Measurements from ENCODE around the gene LOXL3.

LOXL3 gene

DNA sequence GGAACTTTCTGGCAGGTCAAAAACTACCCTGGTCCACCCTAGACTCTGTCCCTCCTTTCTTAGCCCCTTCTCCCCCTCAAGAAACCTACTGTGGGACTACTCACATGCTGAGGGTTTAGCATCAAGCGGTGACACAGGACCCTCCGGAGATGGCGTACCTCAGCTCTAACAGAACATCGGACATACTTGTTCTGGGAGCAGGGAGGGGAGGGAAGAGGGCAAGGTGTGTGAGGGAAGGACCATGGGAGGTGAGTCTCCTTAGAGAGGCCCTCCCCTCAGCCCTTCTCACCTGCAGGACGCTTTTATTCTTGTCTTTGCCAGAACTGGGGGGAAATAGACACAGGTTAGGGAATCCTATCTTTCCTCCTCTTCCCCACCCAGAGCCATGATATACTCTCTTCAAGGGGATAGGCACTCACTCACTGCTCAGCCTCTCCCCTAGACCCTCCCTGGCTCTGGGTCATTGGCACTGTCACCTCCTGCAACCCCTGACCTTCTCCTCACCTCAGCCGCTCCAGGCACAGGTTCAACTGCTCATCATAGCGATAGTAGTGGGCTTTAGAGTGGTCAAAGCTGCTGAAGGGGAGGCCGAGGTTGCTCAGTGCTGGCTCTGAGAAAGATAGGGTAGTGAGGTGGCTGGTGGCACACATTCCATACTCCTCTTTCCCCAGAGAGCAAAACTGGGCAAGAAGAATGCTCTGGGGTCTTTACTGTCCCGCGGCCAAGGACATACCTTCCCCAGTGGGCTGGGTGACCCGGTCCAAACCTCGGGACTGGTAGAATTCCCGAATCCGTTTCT is 48.1 kb downstream of the LOXL3 start:
- DNase-seq (ENCODE audit: low spot score): no peak
- Histone ChIP-seq H3K4me3 (peak overlapping the region; percentile 22), H3K27ac (no peak overlapping the region)
- TF ChIP-seq CTCF (IDR thresholded peaks at IDR 0.05): no peak

DNA sequence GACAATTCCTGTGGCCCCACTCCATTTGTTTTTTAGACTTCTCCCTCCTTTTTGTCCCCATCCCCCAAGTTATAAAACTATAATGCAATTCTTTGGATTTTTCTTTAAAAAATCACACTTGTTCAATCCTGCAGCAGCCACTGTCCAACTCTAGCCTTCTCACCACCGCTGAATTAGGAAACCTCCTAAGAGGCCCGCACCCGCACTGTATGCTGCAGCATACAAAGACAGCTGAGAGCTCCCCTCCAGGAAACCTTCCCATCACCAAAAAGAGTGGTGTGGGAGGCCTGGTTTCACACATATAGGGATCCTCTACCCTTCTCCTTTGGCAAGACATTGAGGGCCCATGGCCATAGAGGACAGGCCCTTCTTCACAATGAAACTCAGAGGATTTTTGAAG is 49.2 kb downstream of the LOXL3 start:
- no peak for TF ChIP-seq CTCF (IDR thresholded peaks at IDR 0.05)
- Histone ChIP-seq H3K27ac (no peak overlapping the region), H3K4me3 (no peak overlapping the region)
- DNase-seq (ENCODE audit: low spot score): no peak

GRCh38 chr2:74503506-74504475 is 50.0 kb downstream of the LOXL3 start:
- no peak for DNase-seq (ENCODE audit: low spot score)
- H3K4me3 ChIP-seq: peak overlapping the region; percentile 82

GRCh38 chr2:74502720-74503505 is 50.8 kb downstream of the LOXL3 start:
- TF ChIP-seq CTCF (IDR thresholded peaks at IDR 0.05): no peak
- Histone ChIP-seq H3K27ac (peak overlapping the region; percentile 6 to 80), H3K4me3 (peak overlapping the region; percentile 82)
- DNase-seq (ENCODE audit: low spot score): peak; percentile 87

More at GRCh38 chr2:74503506-74504475, 50.0 kb downstream of the LOXL3 start:
- peak overlapping the region; percentile 6 to 80 for H3K27ac ChIP-seq
- no peak for TF ChIP-seq CTCF (IDR thresholded peaks at IDR 0.05)

DNA sequence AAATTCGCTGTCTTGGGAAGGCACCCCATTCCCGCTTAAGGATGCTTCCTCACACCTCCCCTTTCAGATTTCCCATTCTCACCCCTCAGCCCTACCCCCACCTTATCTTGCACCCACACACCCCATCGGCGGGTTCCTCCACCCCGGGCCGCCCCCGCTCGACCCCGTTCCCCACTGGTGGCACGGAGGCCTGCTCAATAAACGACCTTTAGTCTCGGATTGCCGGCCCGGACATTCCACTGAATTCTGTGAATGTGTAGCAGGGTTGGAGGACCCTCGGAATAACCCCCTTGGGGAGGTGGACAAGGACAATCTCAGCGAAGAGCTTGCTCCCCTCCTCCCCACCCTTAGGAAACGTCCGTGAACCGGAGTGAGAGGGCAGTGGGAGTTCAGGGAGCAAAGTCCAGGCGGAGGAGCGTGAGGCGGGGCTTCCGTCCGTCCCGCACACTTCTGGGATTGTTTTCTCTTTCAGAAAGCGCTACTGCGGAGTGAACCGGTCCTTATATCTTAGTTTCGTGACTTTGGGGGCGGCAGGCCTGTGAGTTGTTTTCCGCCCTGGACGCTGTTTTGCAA is 51.5 kb downstream of the LOXL3 start:
- DNase-seq (ENCODE audit: low spot score): peak; percentile 68
- TF ChIP-seq CTCF (IDR thresholded peaks at IDR 0.05): no peak
- Histone ChIP-seq H3K27ac (peak overlapping the region in 1 of 2 donors; percentile 80), H3K4me3 (peak overlapping the region; percentile 82)

DNA sequence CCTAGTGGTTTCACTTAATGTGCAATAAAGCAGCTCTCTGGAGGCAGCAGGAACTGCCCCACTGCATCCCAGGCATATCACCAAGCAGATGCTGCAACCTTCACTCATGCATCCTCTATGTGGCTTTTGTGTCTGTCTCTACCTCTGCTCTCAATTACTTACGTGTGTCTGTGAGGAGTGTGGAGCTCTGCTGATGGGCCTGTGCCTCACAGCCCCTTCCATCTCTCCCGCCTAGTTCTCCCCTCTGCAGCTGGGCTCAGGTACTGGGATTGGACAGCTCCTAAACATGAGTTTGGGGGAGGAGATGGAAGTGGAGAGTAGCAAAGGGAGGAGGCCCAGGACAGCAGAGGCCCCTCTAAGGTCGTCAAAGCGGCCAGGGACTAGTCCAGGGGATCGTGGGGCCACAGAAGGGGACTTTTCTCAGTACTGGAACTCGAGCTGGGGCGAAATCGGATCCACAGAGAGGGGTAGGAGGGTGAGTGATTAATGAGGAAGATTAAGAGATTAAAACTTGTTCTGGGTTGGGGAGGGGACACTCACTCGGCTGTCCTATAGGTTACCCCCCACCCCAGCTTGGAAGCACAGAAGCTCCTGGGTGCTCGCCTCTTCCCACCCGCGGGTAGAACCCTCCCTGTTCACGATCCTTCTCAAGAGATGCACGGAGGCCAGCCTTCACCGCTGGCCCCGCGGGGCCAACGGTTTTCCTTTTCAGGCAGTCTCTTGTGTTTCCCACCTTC is 52.2 kb downstream of the LOXL3 start:
- Histone ChIP-seq H3K27ac (no peak overlapping the region), H3K4me3 (no peak overlapping the region)
- DNase-seq (ENCODE audit: low spot score): no peak
- no peak for TF ChIP-seq CTCF (IDR thresholded peaks at IDR 0.05)
